Endothelial cell of umbilical vein (primary cell): ENCODE measurements around the gene ZBTB39. TPM values are rescaled to one million over a fixed set of nuclear protein-coding genes. Genes with fewer than 3 reads are reported as not detected.
"Not testable (repeated sequence)": the region's sequence is repeated elsewhere in the genome, so short reads cannot be mapped to it uniquely, and the experiment has no call there.

Experiments
- BruUV-seq: library from RNA; stranded (reverse); fragments of 400-500 nt; replicated peaks from 2 replicates; lab custom pipeline; 2021; lab: Mats Ljungman, UMichigan
- CTCF ChIA-PET: fragments of 300-600, 350-600 bp; sonication (Branson Sonifier 250); formaldehyde crosslinking; loops from one replicate; lab custom pipeline; 2021; ENCODE audit warnings: antibody characterized with exemption, inconsistent platforms; lab: Charles Lee
- POLR2A ChIA-PET: fragments of 300-600, 350-600 bp; sonication (Branson Sonifier 250); formaldehyde crosslinking; loops from one replicate; lab custom pipeline; 2021; ENCODE audit warnings: antibody characterized with exemption, inconsistent platforms; lab: Charles Lee
- DNase-seq: peaks from one replicate; pipeline ENCODE4 v3.0.0-alpha.2; 2011; ENCODE audit warnings: low read depth, low spot score
- FAIRE-seq: peaks from 2 replicates; lab custom pipeline; 2011; peaks lifted over from hg19 to GRCh38; lab: Jason Lieb, UNC
- H2AFZ ChIP-seq: 2 replicates; pipeline ENCODE4 v1.6.0; 2012; ENCODE audit warnings: low read depth, low read length, control low read depth, inconsistent platforms
- H3K27ac ChIP-seq: 2 replicates; pipeline ENCODE4 v1.5.1; 2011; ENCODE audit warnings: low read depth, mild to moderate bottlenecking, control low read depth, low read length, moderate library complexity; ENCODE audit not compliant: insufficient read depth
- H3K27me3 ChIP-seq, 2 experiments: 2 replicates each; pipeline versions ENCODE4 v1.6.0 to v1.6.1; 2011; ENCODE audit warnings: low read length in 2 of 2, mixed read lengths in 1 of 2; ENCODE audit not compliant: control insufficient read depth in 2 of 2, insufficient read depth in 2 of 2
- H3K36me3 ChIP-seq, 2 experiments: 2 replicates in 1 of 2; 3 replicates in 1 of 2; pipeline ENCODE4 v1.5.1; 2011; ENCODE audit warnings: low read length in 2 of 2, mild to moderate bottlenecking in 1 of 2, moderate library complexity in 1 of 2; ENCODE audit not compliant: control insufficient read depth in 2 of 2, insufficient read depth in 2 of 2; ENCODE audit errors: extremely low read depth in 1 of 2
- H3K4me1 ChIP-seq: 3 replicates; pipeline ENCODE4 v1.5.1; 2011; ENCODE audit warnings: mild to moderate bottlenecking, low read length; ENCODE audit not compliant: control insufficient read depth, insufficient read depth; ENCODE audit errors: extremely low read depth
- H3K4me2 ChIP-seq: 2 replicates; pipeline ENCODE4 v1.6.1; 2011; ENCODE audit warnings: low read length, control low read depth, mixed read lengths; ENCODE audit not compliant: insufficient read depth
- H3K4me3 ChIP-seq, 3 experiments: fragments of 200-600 bp in 1 of 3; sonication (generic), shearing (Covaris generic) in 1 of 3; replicated peaks in 1 of 3; 2 replicates each; pipeline ENCODE4 v1.5.1; 2011 to 2016; ENCODE audit warnings: control low read depth in 3 of 3, low read length in 3 of 3, mild to moderate bottlenecking in 2 of 3, inconsistent platforms in 1 of 3, low read depth in 1 of 3, moderate library complexity in 1 of 3; ENCODE audit not compliant: insufficient read depth in 1 of 3
- H3K79me2 ChIP-seq: 2 replicates; pipeline ENCODE4 v1.6.0; 2012; ENCODE audit warnings: low read length, inconsistent platforms; ENCODE audit not compliant: control insufficient read depth, insufficient read depth
- H3K9ac ChIP-seq: replicated peaks from 2 replicates; pipeline ENCODE3; 2011; ENCODE audit warnings: low read length, control low read depth; ENCODE audit not compliant: insufficient read depth; ENCODE audit errors: extremely low read depth
- H3K9me1 ChIP-seq: replicated peaks from 3 replicates; pipeline ENCODE4 v1.6.0; 2011; ENCODE audit warnings: mild to moderate bottlenecking, low read length; ENCODE audit not compliant: control insufficient read depth, insufficient read depth; ENCODE audit errors: extremely low read depth
- H3K9me3 ChIP-seq: replicated peaks from 2 replicates; pipeline ENCODE4 v1.5.1; 2012; ENCODE audit warnings: low read length, inconsistent platforms; ENCODE audit not compliant: control insufficient read depth, insufficient read depth
- H4K20me1 ChIP-seq: replicated peaks from 2 replicates; pipeline ENCODE3; 2011; ENCODE audit warnings: mild to moderate bottlenecking, low read length; ENCODE audit not compliant: control insufficient read depth, insufficient read depth; ENCODE audit errors: extremely low read depth
- dilution Hi-C: fragments of 300-500 bp; cut with MboI; formaldehyde crosslinking; loops from one replicate; pipeline ENCODE4 v1.15.0; 2019; ENCODE audit warnings: low sequenced_read_pairs; ENCODE audit not compliant: extremely low pct_ligation_motif_present
- intact Hi-C: fragments of 100-400 bp; cut with micrococcal nuclease; formaldehyde crosslinking; loops from one replicate; pipeline ENCODE4 v1.10.0; 2022
- polyA plus RNA-seq, 4 experiments: library from polyadenylated mRNA; depleted of rRNA in 3 of 4; stranded (reverse) in 3 of 4; unstranded in 1 of 4; fragments of >200 nt; gene quantifications; 2 replicates each; pipeline versions ENCODE4 v1.2.1 to v1.2.3, GENCODE V29; 2011 to 2012; ENCODE audit warnings: missing spikeins in 1 of 4
- total RNA-seq: library from RNA; stranded (reverse); gene quantifications from 2 replicates; pipeline ENCODE4 v1.2.3, GENCODE V29; 2021

ZBTB39 gene
- total and polyA plus RNA-seq, 2 donors (not counting 3 experiments of a cell fraction or from before 2014, with no cell fraction given), result 5.9 to 8.5 TPM

- H3K27ac ChIP-seq, H3K4me3 ChIP-seq, dilution Hi-C loops, DNase-seq, H3K9me1 ChIP-seq, H3K79me2 ChIP-seq, H3K27me3 ChIP-seq, POLR2A ChIA-PET, CTCF ChIA-PET, H3K4me2 ChIP-seq, FAIRE-seq, H3K9me3 ChIP-seq, intact Hi-C loops, H2AFZ ChIP-seq, H3K4me1 ChIP-seq, H4K20me1 ChIP-seq, H3K9ac ChIP-seq, H3K36me3 ChIP-seq, BruUV-seq: not testable (repeated sequence)
Observed at GRCh38 chr12:56968910-56969309, 37.4 kb downstream of the ZBTB39 start.

GRCh38 chr12:56965997-56966642 lies 40.2 kb downstream of the ZBTB39 start:
- H3K27ac ChIP-seq, H3K4me2 ChIP-seq, CTCF ChIA-PET, H3K9me3 ChIP-seq, H3K4me1 ChIP-seq, H2AFZ ChIP-seq, H3K9me1 ChIP-seq, dilution Hi-C loops, POLR2A ChIA-PET, H3K4me3 ChIP-seq, H3K79me2 ChIP-seq, H3K9ac ChIP-seq, intact Hi-C loops, FAIRE-seq, H3K27me3 ChIP-seq, BruUV-seq, H4K20me1 ChIP-seq, H3K36me3 ChIP-seq, DNase-seq: not testable (repeated sequence)

- BruUV-seq, H3K27me3 ChIP-seq, H4K20me1 ChIP-seq, CTCF ChIA-PET, FAIRE-seq, DNase-seq, H3K4me2 ChIP-seq, dilution Hi-C loops, H3K27ac ChIP-seq, H3K36me3 ChIP-seq, H3K79me2 ChIP-seq, H3K9me1 ChIP-seq, H3K9me3 ChIP-seq, H3K4me1 ChIP-seq, H3K9ac ChIP-seq, POLR2A ChIA-PET, intact Hi-C loops, H3K4me3 ChIP-seq, H2AFZ ChIP-seq: not testable (repeated sequence)
Observed at GRCh38 chr12:56965124-56965523, 41.2 kb downstream of the ZBTB39 start.

- H3K4me2 ChIP-seq, H3K27ac ChIP-seq, H3K9me3 ChIP-seq, CTCF ChIA-PET, H3K27me3 ChIP-seq, H4K20me1 ChIP-seq, H3K9ac ChIP-seq, H2AFZ ChIP-seq, intact Hi-C loops, H3K4me1 ChIP-seq, dilution Hi-C loops, H3K79me2 ChIP-seq, POLR2A ChIA-PET, FAIRE-seq, H3K9me1 ChIP-seq, DNase-seq, H3K36me3 ChIP-seq, H3K4me3 ChIP-seq, BruUV-seq: not testable (repeated sequence)
Observed at GRCh38 chr12:56963557-56963956, 42.8 kb downstream of the ZBTB39 start.
